CD8-positive, alpha-beta memory T cell (primary cell): ENCODE results near the gene PRDX5. TPM values are rescaled to one million over a fixed set of nuclear protein-coding genes. Genes with fewer than 3 reads are reported as not detected.

Source experiments
- CTCF ChIA-PET: fragments of 350-600 bp; sonication (Branson Sonifier 250); formaldehyde crosslinking; loops from one replicate; lab custom pipeline; 2021; ENCODE audit warnings: antibody characterized with exemption; lab: Charles Lee
- POLR2A ChIA-PET: fragments of 350-600 bp; sonication (Branson Sonifier 250); formaldehyde crosslinking; loops from one replicate; lab custom pipeline; 2021; ENCODE audit warnings: antibody characterized with exemption; lab: Charles Lee
- DNase-seq, 5 donors: peaks; one replicate each; pipeline versions ENCODE4 v3.0.0 to v3.0.0-alpha.2; 2020 to 2022; ENCODE audit warnings: mixed read lengths in 1 of 5
- H3K27ac ChIP-seq: one replicate; pipeline ENCODE4 v1.7.0; 2013; ENCODE audit warnings: low read depth, mild to moderate bottlenecking, low read length, moderate library complexity
- H3K27me3 ChIP-seq: 2 replicates; pipeline ENCODE4 v1.7.0; 2013; ENCODE audit warnings: low read length, mild to moderate bottlenecking; ENCODE audit not compliant: insufficient read depth, poor library complexity, severe bottlenecking
- H3K36me3 ChIP-seq: 2 replicates; pipeline ENCODE4 v1.7.0; 2013; ENCODE audit warnings: mild to moderate bottlenecking, low read length, moderate library complexity; ENCODE audit not compliant: insufficient read depth
- H3K4me1 ChIP-seq: 2 replicates; pipeline ENCODE4 v1.7.0; 2013; ENCODE audit warnings: mild to moderate bottlenecking, low read length, moderate library complexity; ENCODE audit not compliant: insufficient read depth
- H3K4me3 ChIP-seq: 2 replicates; pipeline ENCODE4 v1.7.0; 2013; ENCODE audit warnings: mild to moderate bottlenecking, low read length
- H3K9me3 ChIP-seq: 2 replicates; pipeline ENCODE4 v1.7.0; 2013; ENCODE audit warnings: mild to moderate bottlenecking, low read length
- H3K27ac Mint-ChIP-seq, 8 donors: one replicate each; pipeline ENCODE4 v1.8.0; 2020 to 2021; ENCODE audit warnings: mixed read lengths in 8 of 8, mild to moderate bottlenecking in 6 of 8, inconsistent platforms in 3 of 8, moderate library complexity in 3 of 8
- H3K27me3 Mint-ChIP-seq, 2 donors: one replicate each; pipeline ENCODE4 v1.8.0; 2020 to 2021; ENCODE audit warnings: mixed read lengths in 2 of 2, mild to moderate bottlenecking in 1 of 2, moderate library complexity in 1 of 2
- H3K36me3 Mint-ChIP-seq, 3 donors: one replicate each; pipeline ENCODE4 v1.8.0; 2020 to 2021; ENCODE audit warnings: mixed read lengths in 3 of 3, inconsistent platforms in 1 of 3, mild to moderate bottlenecking in 1 of 3
- H3K4me1 Mint-ChIP-seq, 3 donors: one replicate each; pipeline ENCODE4 v1.8.0; 2020 to 2021; ENCODE audit warnings: mixed read lengths in 3 of 3, inconsistent platforms in 1 of 3, mild to moderate bottlenecking in 1 of 3
- H3K4me3 Mint-ChIP-seq, 7 donors: one replicate each; pipeline ENCODE4 v1.8.0; 2020 to 2021; ENCODE audit warnings: mixed read lengths in 7 of 7, mild to moderate bottlenecking in 6 of 7, moderate library complexity in 4 of 7, inconsistent platforms in 2 of 7
- H3K9me3 Mint-ChIP-seq, 5 donors: one replicate each; pipeline ENCODE4 v1.8.0; 2020 to 2022; ENCODE audit warnings: mixed read lengths in 5 of 5, mild to moderate bottlenecking in 3 of 5, moderate library complexity in 2 of 5, inconsistent platforms in 1 of 5
- polyA plus RNA-seq: library from polyadenylated mRNA; unstranded; fragments of 300-500 nt; fragmentation: Illumina TruSeq; gene quantifications from one replicate; pipeline ENCODE4 v1.2.3, GENCODE V29; 2021
- total RNA-seq, 2 experiments: library from RNA; stranded (reverse); gene quantifications; one replicate each; pipeline ENCODE4 v1.2.3, GENCODE V29; 2021

Gene PRDX5
- total and polyA plus RNA-seq, 3 experiments from 2014 or later: 114 to 170 (median 126) TPM

- H3K27ac Mint-ChIP-seq: peak overlapping the region in 3 of 8 donors; percentile 5 to 70 (median 31)
- DNase-seq: no peak
- H3K27me3 Mint-ChIP-seq: peaks cover 71 to 82% of the 10 kb centered on the region in 2 donors
- CTCF ChIA-PET: interaction anchor here (0.9 to 2.9 kb wide), 3 partner anchors 25 to 92 kb away, joined by 3 to 12 read pairs (median 7); no protein-coding TSS in a partner anchor
- peaks cover 15% of the 10 kb centered on the region for H3K4me1 ChIP-seq
- no peak overlapping the region for H3K4me3 ChIP-seq
- peaks cover 80% of the 10 kb centered on the region for H3K27me3 ChIP-seq
- POLR2A ChIA-PET: no interaction called here
- no peaks in the 10 kb centered on the region for H3K9me3 ChIP-seq
- no peak overlapping the region for H3K4me3 Mint-ChIP-seq
- no peak overlapping the region for H3K27ac ChIP-seq
- H3K4me1 Mint-ChIP-seq: peaks cover 15 to 35% (median 17%) of the 10 kb centered on the region in 3 donors
- H3K9me3 Mint-ChIP-seq: no peaks in the 10 kb centered on the region
- no peaks in the 10 kb centered on the region for H3K36me3 ChIP-seq
- H3K36me3 Mint-ChIP-seq: no peaks in the 10 kb centered on the region
Observed at GRCh38 chr11:64296830-64297698, 20.9 kb upstream of the PRDX5 start.

GRCh38 chr11:64297699-64298358, 20.1 kb upstream of the PRDX5 start:
- Histone ChIP-seq H3K9me3 (no peaks in the 10 kb centered on the region), H3K4me1 (peaks cover 15% of the 10 kb centered on the region), H3K27me3 (peaks cover 75% of the 10 kb centered on the region), H3K36me3 (no peaks in the 10 kb centered on the region), H3K4me3 (no peak overlapping the region), H3K27ac (no peak overlapping the region)
- Mint-ChIP-seq H3K27me3 (peaks cover 71 to 79% of the 10 kb centered on the region in 2 donors), H3K4me3 (peak overlapping the region in 1 of 7 donors; percentile 1), H3K9me3 (no peaks in the 10 kb centered on the region), H3K27ac (peak overlapping the region in 3 of 8 donors; percentile 5 to 70 (median 31)), H3K4me1 (peaks cover 15 to 32% (median 17%) of the 10 kb centered on the region in 3 donors), H3K36me3 (no peaks in the 10 kb centered on the region)
- DNase-seq: no peak
- ChIA-PET CTCF (interaction anchor here (0.9 to 2.9 kb wide), 4 partner anchors 26 to 93 kb away, joined by 3 to 12 read pairs (median 5); no protein-coding TSS in a partner anchor), POLR2A (no interaction called here)

- POLR2A ChIA-PET: interaction anchor here (0.6 kb wide), 2 partner anchors 28 to 1570 kb away, joined by 3 read pairs; no protein-coding TSS in a partner anchor
- Histone ChIP-seq H3K36me3 (no peaks in the 10 kb centered on the region), H3K27ac (no peak overlapping the region), H3K4me1 (peaks cover 22% of the 10 kb centered on the region), H3K9me3 (no peaks in the 10 kb centered on the region), H3K4me3 (no peak overlapping the region), H3K27me3 (peaks cover 64% of the 10 kb centered on the region)
- Mint-ChIP-seq H3K4me1 (peaks cover 18 to 36% (median 20%) of the 10 kb centered on the region in 3 donors), H3K9me3 (no peaks in the 10 kb centered on the region), H3K27ac (peak overlapping the region in 6 of 8 donors; percentile 34 to 78 (median 38)), H3K27me3 (peaks cover 58 to 66% of the 10 kb centered on the region in 2 donors), H3K4me3 (peak overlapping the region; percentile 11 to 86 (median 77)), H3K36me3 (no peaks in the 10 kb centered on the region)
- peak in 1 of 5 donors; percentile 19 for DNase-seq
- CTCF ChIA-PET: interaction anchor here (0.8 to 2.9 kb wide), 3 partner anchors 32 to 134 kb away, joined by 3 to 12 read pairs (median 5); no protein-coding TSS in a partner anchor
Observed at GRCh38 chr11:64298966-64299846, 18.7 kb upstream of the PRDX5 start.

GRCh38 chr11:64299847-64300648, 17.9 kb upstream of the PRDX5 start, which contains the start of gene CATSPERZ:
CATSPERZ (plus strand) TSS chr11:64300358; CDS start chr11:64300411, 53 bp downstream.
- Mint-ChIP-seq H3K36me3 (peaks cover 0 to 4% (median 0%) of the 10 kb centered on the region in 3 donors), H3K9me3 (no peaks in the 10 kb centered on the region), H3K4me1 (peaks cover 21 to 40% (median 22%) of the 10 kb centered on the region in 3 donors), H3K27me3 (peaks cover 53 to 60% of the 10 kb centered on the region in 2 donors), H3K4me3 (peak within 1 kb of the TSS; percentile 75 to 86 (median 78)), H3K27ac (peak within 1 kb of the TSS in 7 of 8 donors; percentile 34 to 94 (median 83))
- no peak within 1 kb of the TSS for H3K27ac ChIP-seq
- no peaks in the 10 kb centered on the region for H3K9me3 ChIP-seq
- CTCF ChIA-PET: interaction anchor here (0.8 to 5.8 kb wide), 29 partner anchors 7 to 299 kb away, joined by 3 to 281 read pairs (median 8); partner anchors contain the start of genes BAD, FERMT3, FKBP2 and GPR137
- peak in 2 of 5 donors; percentile 24 to 26 for DNase-seq
- H3K36me3 ChIP-seq: no peaks in the 10 kb centered on the region
- peaks cover 22% of the 10 kb centered on the region for H3K4me1 ChIP-seq
- H3K4me3 ChIP-seq: peak within 1 kb of the TSS; percentile 38
- POLR2A ChIA-PET: interaction anchor here (0.5 to 1.9 kb wide), 7 partner anchors 15 to 93 kb away, joined by 3 to 8 read pairs (median 5); partner anchors contain the start of genes BAD, FKBP2 and TRMT112
- peaks cover 61% of the 10 kb centered on the region for H3K27me3 ChIP-seq

GRCh38 chr11:64303109-64304031, 14.6 kb upstream of the PRDX5 start:
- peaks cover 0 to 16% (median 0%) of the 10 kb centered on the region in 3 donors for H3K36me3 Mint-ChIP-seq
- H3K27me3 Mint-ChIP-seq: peaks cover 25 to 28% of the 10 kb centered on the region in 2 donors
- ChIA-PET CTCF (interaction anchor here (0.8 to 5.8 kb wide), 24 partner anchors 11 to 308 kb away, joined by 3 to 281 read pairs (median 6); partner anchors contain the start of genes BAD, CCDC88B, FERMT3 and FKBP2), POLR2A (interaction anchor here (0.6 to 3.6 kb wide), 12 partner anchors 14 to 118 kb away, joined by 3 to 42 read pairs (median 14); partner anchors contain the start of genes BAD, FERMT3, FKBP2 and GPR137)
- no peak overlapping the region for H3K4me3 ChIP-seq
- H3K36me3 ChIP-seq: no peaks in the 10 kb centered on the region
- H3K4me1 Mint-ChIP-seq: peaks cover 33 to 55% (median 34%) of the 10 kb centered on the region in 3 donors
- peak overlapping the region; percentile 89 for H3K27ac ChIP-seq
- H3K27ac Mint-ChIP-seq: peak overlapping the region in 5 of 8 donors; percentile 12 to 98 (median 97)
- no peak for DNase-seq
- peaks cover 35% of the 10 kb centered on the region for H3K4me1 ChIP-seq
- peak overlapping the region in 3 of 7 donors; percentile 23 to 96 (median 95) for H3K4me3 Mint-ChIP-seq
- H3K9me3 Mint-ChIP-seq: no peaks in the 10 kb centered on the region
- H3K27me3 ChIP-seq: peaks cover 33% of the 10 kb centered on the region
- no peaks in the 10 kb centered on the region for H3K9me3 ChIP-seq

DNA sequence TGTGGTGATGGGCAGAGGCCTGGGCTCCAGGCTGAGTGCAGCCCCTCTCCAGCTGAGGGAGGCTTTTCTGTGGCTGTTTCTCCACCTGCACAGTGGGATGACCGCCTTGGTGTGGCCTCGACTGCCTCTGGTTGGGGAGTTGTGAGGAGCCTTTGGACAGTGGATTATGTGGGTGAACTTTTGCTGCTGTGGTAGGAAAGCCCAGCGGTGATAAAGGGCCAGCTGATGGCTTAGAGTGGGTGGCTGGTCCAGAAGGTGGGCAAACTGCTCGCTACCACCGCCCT, 13.9 kb upstream of the PRDX5 start:
- Histone ChIP-seq H3K36me3 (no peaks in the 10 kb centered on the region), H3K9me3 (no peaks in the 10 kb centered on the region), H3K27me3 (peaks cover 27% of the 10 kb centered on the region), H3K27ac (peak overlapping the region; percentile 89), H3K4me1 (peaks cover 35% of the 10 kb centered on the region), H3K4me3 (no peak overlapping the region)
- POLR2A ChIA-PET: interaction anchor here (0.6 to 3.6 kb wide), 11 partner anchors 14 to 99 kb away, joined by 3 to 42 read pairs (median 14); partner anchors contain the start of genes BAD, FERMT3, FKBP2 and GPR137
- CTCF ChIA-PET: interaction anchor here (0.8 to 5.8 kb wide), 26 partner anchors 12 to 308 kb away, joined by 3 to 281 read pairs (median 6); partner anchors contain the start of genes BAD, CCDC88B, FERMT3 and FKBP2
- no peaks in the 10 kb centered on the region for H3K9me3 Mint-ChIP-seq
- no peak for DNase-seq
- peaks cover 0 to 16% (median 0%) of the 10 kb centered on the region in 3 donors for H3K36me3 Mint-ChIP-seq
- peaks cover 20 to 22% of the 10 kb centered on the region in 2 donors for H3K27me3 Mint-ChIP-seq
- peak overlapping the region; percentile 95 to 98 (median 97) for H3K27ac Mint-ChIP-seq
- H3K4me1 Mint-ChIP-seq: peaks cover 33 to 54% (median 33%) of the 10 kb centered on the region in 3 donors
- H3K4me3 Mint-ChIP-seq: peak overlapping the region; percentile 90 to 96 (median 94)
